ENCODE data around the gene CPSF3. TPM values are rescaled to one million over a fixed set of nuclear protein-coding genes. Genes with fewer than 3 reads are reported as not detected.
"Not testable (repeated sequence)": the region's sequence is repeated elsewhere in the genome, so short reads cannot be mapped to it uniquely, and the experiment has no call there.

Gene CPSF3
- total RNA-seq, 1 experiment from 2014 or later, result 61.0 TPM

- DNase-seq (ENCODE audit: low read depth), result no peak
Measured at GRCh38 chr2:9392898-9393765, 30.3 kb upstream of the CPSF3 start.

DNA sequence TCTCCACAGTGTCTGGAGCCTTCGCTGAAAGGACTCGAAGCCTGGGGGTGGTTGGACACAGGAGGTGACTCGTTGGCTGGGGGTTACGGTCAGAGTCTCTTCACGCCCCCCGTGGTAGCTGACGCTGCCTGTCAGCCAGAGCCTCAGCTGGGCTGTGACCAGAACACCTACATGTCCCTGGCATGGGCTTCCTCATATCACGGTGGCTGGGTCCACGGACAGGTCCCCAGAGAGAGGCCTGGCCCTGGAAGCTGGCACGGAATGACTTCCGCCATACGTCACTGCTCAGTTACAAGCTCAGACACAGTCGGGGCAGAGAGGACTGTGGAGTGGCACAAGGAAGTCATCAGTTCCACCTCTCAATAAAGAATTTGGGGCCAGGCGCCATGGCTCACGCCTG lies 28.6 kb upstream of the CPSF3 start:
- no peak for DNase-seq (ENCODE audit: low read depth)

DNA sequence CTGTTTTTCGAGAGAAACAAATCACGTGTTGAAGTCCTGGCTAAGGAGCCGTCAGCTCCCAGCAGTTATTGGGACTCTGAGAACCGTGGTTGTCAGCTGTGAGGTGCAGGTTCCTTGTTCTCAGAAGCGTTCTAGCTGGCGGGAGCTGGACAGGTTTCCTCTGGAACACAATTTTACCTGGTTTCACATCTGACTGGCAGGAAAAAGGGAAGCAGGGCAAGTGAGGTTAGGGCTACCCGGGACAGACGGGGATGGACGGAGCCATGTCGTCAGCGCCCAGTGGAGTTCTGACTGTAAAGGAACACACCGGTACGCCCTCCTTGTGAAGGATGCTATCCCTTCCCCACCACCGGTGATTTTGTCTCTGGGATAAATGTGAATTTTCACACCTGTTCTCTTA lies 26.3 kb upstream of the CPSF3 start:
- no peak for DNase-seq (ENCODE audit: low read depth)

- not testable (repeated sequence) for DNase-seq (ENCODE audit: low read depth)
Measured at GRCh38 chr2:9398251-9398650, 25.2 kb upstream of the CPSF3 start.

DNA sequence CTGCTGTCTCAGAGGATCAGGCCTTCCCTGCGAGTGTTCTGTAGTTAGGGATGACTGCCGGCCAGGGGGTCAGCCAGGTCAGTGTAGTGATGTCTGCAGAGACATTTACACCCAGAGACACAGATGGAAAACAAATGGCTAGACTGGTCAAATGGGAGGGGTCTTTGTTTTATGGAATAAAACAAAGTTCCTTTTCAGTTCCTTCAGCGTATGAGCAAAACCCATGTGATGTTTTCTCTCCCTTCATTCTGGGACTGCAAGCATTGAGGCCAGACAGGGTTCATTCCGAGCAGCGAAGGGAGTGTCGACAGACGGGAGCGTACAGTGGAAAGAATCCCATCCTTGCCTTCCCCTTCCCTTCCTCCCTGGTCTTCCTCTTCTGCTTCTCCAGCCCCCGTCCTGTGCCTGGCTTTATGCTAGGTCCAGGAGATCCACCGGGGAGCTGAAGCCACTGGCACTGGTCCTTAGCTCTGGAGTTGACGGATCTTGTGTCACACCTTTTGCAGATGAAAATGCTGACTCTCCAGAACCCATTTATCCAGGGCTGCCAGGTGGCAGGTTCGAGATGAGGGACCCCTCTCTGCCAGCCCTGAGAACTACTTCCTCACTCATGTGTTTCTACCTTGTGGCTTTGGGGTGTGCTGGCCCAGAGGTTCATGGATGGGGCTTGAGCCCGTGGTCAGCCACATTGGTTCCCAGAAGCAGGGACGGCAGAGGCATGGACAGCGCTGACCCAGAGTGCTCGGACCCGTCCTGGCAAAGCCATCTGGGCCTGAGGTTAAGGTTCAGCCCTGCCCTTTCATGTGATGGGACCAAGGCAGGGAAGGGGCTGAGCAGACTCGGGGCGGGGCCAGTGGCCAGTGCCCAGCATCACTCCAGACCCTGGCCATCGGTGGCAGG lies 24.3 kb upstream of the CPSF3 start:
- DNase-seq (ENCODE audit: low read depth), result no peak

- no peak for DNase-seq (ENCODE audit: low read depth)
Measured at GRCh38 chr2:9400268-9401058, 23.0 kb upstream of the CPSF3 start.

DNA sequence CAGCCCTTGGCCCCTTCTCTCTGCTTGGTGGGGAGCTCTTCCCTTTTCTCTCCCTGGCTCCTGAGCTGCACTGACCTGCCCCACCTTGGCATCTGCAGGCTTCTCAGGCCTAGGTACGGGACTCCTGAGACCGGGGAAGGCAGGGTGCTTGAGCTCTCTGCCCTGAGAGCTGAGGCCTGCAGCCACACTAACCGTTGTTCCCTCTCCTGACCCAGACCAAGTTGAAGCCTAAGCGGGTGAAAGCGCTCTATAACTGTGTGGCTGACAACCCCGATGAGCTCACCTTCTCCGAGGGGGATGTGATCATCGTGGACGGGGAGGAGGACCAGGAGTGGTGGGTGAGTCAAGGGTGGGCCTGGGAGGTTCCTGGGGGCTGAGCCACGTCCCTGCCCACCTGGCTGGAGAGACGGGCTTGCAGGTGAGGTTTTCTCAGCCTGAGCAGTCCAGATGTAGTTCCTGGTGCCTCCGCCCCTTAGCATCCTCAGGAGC lies 22.4 kb upstream of the CPSF3 start:
- DNase-seq (ENCODE audit: low read depth), result no peak

- no peak for DNase-seq (ENCODE audit: low read depth)
Measured at GRCh38 chr2:9401646-9402371, 21.6 kb upstream of the CPSF3 start.

DNA sequence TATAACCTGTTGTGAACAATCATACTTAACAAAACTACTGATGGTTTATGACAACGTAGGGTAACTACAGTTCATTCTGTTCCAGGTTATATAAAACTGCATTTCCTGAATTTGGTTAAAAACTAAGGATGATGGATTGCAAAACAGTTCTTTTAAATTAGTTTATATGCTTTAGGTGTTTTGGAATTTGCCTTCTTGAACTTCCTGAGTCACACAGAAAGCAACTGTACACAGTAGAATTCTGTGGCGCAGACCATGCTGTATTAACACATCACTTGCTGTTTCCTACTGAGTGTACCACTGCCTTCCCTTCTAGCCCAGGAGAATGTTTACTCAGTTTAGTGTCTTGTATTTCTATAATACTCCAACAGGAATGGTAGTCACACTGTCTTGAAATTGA lies 19.5 kb upstream of the CPSF3 start:
- DNase-seq (ENCODE audit: low read depth), result no peak

GRCh38 chr2:9404451-9404850 lies 19.0 kb upstream of the CPSF3 start:
- no peak for DNase-seq (ENCODE audit: low read depth)

DNA sequence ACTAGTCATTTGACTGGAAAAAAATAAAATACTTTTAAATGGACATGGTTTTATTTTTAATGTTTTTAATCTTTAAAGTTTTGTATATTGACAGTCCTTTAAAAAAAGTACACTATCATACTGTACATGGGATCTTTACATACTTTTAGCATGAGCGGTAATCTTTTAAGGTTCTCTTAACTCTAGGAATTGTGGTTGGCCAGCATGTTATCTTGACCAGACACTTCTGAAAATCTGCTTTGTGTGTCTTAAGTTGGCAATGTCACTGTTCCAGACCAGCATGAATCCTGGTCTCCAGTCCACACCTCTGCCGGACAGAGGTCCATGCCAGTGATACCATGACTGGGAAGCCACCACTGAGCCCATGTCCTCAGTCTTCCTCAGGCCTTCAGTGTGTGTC lies 17.8 kb upstream of the CPSF3 start:
- no peak for DNase-seq (ENCODE audit: low read depth)

DNA sequence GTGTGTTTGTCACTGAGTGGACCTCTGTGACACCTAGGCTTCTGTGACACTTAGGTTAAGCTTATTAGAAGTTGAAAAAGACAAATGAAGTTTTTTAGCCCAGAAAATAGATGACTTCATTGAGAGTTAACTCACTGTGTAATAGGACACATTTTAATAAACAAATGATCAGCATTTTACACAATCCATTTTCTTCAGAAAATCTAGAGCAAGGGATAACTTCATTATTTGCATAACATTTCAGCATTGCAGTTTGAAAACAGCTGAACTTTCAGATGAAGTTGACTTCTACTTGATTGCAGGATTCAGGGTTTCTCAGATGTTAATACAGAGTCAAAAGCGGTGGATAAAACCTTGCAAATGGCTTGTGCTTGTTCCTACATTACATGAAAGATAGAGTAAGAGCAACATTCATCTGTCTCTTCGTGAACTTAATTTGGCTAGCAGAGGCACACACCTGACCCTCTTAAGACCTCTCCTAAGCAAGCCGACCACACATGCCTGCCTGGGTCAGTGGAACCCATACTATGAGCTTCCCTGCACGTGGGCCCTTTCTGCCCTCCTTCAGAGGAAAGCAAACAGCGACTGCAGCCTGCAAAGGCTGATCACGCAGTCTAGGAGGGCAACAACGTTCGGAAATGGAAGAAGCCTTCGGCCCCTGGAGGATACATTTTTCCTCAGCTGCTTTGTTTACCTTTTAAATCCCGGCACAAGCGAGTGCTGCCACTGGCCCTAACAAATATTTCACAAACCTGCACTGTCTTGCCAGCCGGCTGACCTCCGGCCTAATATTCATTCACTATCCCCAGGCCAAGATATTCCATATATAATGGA lies 16.7 kb upstream of the CPSF3 start:
- DNase-seq (ENCODE audit: low read depth), result no peak

GRCh38 chr2:9407363-9407811 lies 16.1 kb upstream of the CPSF3 start:
- DNase-seq (ENCODE audit: low read depth), result no peak

DNA sequence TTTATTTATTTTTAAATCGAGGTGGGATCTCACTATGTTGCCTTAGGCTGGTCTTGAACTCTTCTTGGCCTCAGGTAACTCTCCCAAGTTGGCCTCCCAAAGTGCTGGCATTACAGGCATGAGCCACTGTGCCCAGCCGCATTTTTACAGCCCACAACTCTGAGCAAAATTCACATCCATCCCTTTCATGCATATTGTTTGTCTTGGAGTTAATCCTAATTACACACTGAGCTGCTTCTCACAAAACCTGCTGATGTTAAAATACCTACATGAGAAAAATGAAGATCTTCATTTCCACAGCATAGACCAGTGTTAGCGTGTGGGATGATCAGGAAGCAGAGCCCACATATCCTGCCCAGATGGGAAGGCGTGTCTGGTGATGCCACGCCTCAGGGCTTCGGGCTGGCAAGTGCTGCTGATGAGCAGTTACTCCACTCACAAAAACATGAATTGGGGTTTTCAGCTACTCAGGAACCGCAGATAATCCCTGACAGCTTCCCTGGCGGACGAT lies 14.8 kb upstream of the CPSF3 start:
- no peak for DNase-seq (ENCODE audit: low read depth)

DNA sequence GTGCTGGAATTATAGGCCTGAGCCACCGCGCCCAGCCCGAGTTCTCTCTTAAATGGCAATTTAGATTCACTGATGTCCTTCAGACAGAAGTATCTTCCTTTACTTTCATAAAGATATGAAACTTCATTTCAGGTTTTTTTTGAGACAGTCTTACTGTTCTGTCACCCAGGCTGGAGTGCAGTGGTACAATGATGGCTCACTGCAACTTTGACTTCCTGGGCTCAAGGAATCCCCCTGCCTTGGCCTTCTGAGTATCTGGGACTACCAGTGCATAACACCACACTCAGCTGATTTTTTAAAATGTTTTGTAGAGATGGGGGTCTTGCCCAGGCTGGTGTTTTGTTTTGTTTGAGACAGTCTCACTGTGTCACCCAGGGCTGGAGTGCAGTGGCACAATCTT lies 13.3 kb upstream of the CPSF3 start:
- no peak for DNase-seq (ENCODE audit: low read depth)

- no peak for DNase-seq (ENCODE audit: low read depth)
Measured at GRCh38 chr2:9412781-9413180, 10.7 kb upstream of the CPSF3 start.

DNA sequence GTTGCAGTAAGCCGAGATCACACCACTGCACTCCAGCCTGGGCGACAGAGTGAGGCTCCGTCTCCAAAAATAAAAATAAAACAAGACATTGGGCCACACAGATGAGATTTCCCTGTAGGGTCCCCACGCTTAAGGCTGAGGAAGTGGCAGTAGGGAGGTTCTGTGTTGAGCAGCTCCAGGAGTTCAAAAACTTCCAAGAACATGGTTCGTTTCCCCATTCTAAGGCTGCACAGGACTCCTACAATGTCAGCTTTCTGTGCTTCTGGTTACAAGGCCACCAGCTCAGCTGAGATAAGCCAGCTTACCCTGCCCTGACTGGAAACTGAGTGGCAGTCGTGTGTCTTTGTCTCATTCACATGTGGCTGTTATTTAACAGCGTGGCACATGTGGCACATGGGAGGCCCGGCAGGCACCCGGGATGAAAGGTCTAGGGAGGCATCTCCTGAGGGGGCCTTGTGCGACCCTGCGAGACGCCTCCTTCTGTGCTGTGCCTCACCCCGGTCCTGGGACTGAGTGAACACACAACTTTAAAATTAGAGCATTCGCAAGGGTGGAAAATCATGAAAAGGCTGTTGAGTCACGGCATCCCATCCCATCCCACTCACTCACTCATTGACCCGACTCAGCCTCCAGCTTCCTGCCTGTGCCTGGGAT lies 7.8 kb upstream of the CPSF3 start:
- no peak for DNase-seq (ENCODE audit: low read depth)

DNA sequence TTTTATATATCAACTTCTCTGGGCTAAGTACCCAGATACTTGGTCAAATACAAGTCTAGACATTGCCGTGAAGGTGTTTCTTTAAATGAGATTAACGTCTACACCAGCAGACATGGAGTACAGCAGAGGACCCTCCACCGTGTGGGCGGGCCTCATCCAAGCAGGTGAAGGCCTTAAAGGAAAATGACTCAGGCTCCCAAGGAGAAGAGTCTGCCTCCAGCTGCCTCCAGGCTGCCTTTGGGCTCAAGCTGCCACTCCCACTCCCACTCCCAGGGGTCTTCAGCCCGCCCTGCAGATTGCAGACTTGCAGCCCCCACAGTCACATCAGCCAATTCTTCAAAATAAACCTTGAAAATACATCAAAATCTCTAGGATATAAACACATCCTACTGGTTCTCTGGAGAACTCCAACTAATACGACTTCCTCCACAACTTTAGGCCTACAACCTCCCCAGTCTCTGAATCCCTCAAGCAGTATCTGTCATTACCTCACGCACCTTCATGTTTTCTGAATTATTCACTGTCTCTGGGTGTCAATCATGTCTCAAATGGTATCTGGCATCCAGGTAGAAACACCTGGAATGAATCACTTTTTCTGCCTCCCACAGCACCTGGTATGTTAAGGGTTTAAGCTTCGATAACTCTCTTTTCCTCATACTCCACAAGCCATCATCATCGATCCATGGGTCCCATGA lies 7.0 kb upstream of the CPSF3 start:
- DNase-seq (ENCODE audit: low read depth), result no peak

DNA sequence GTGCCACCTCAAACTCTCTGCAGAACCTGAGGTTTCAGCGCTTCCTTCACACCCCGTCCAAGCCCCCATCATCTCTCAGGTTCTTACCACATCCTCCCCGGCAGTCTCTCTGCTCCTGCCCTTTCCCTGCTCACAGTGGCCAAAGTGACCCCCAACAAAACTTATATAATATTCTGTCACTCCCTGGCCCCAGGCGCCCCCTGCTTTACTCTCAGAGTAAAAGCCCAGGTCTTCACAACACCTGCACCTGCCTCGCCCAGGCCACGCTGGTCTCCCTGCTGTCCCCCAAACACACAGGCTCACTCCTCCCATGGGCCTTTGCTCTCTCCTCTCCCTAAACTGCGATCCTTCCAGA lies 6.5 kb upstream of the CPSF3 start:
- DNase-seq (ENCODE audit: low read depth), result no peak
